A549 (cell line): Measurements from ENCODE around the gene DHX58. TPM values are rescaled to one million over a fixed set of nuclear protein-coding genes. Genes with fewer than 3 reads are reported as not detected.

Experiments
- ATAC-seq, 2 experiments: fragments of 200-7000 bp in 1 of 2; fragments of >200 bp in 1 of 2; cut with Nextera tagmentation in 1 of 2; cut with Tn5 transposase in 1 of 2; 3 replicates each; pipeline versions ENCODE4 v1.8.0 to v1.9.1; 2018 to 2020; ENCODE audit warnings: mild to moderate bottlenecking in 1 of 2, moderate library complexity in 1 of 2
- CTCF ChIA-PET: fragments of 300-600 bp; sonication (Branson Sonifier 250); formaldehyde crosslinking; extraction: SDS; loops from one replicate; lab custom pipeline; 2021; ENCODE audit warnings: antibody characterized with exemption, inconsistent platforms; lab: Yijun Ruan, JAX
- POLR2A ChIA-PET: fragments of 350-600 bp; formaldehyde crosslinking; extraction: SDS; loops from one replicate; lab custom pipeline; 2021; ENCODE audit warnings: antibody characterized with exemption, inconsistent platforms; lab: Yijun Ruan, JAX
- DNase-seq, 2 experiments: peaks; one replicate each; pipeline versions ENCODE4 v3.0.0 to v3.0.0-alpha.2; 2011 to 2016; ENCODE audit warnings: low read depth in 1 of 2, low spot score in 1 of 2
- FAIRE-seq: peaks from 2 replicates; lab custom pipeline; 2011; peaks lifted over from hg19 to GRCh38; lab: Jason Lieb, UNC
- H3K27ac ChIP-seq, 2 experiments: fragments of >200 bp; sonication (Bioruptor Twin); formaldehyde crosslinking; 3 replicates each; pipeline ENCODE4 v1.5.1; 2016 to 2017
- H3K4me1 ChIP-seq: fragments of >200 bp; sonication (Bioruptor Twin); formaldehyde crosslinking; 3 replicates; pipeline ENCODE4 v1.6.1; 2016
- H3K4me2 ChIP-seq: fragments of >200 bp; sonication (Bioruptor Twin); formaldehyde crosslinking; 3 replicates; pipeline ENCODE4 v1.6.1; 2016
- H3K4me3 ChIP-seq: fragments of >200 bp; sonication (Bioruptor Twin); formaldehyde crosslinking; 3 replicates; pipeline ENCODE4 v1.5.1; 2016
- H3K9me3 ChIP-seq: fragments of >200 bp; sonication (Bioruptor Twin); formaldehyde crosslinking; 3 replicates; pipeline ENCODE4 v1.6.1; 2016
- CBX2 ChIP-seq: fragments of 200-600 bp; sonication (generic); IDR thresholded peaks from 2 replicates; pipeline ENCODE4 v1.6.1; 2016; ENCODE audit warnings: low read depth, mild to moderate bottlenecking, borderline replicate concordance
- CBX8 ChIP-seq: fragments of 200-600 bp; sonication (generic); IDR thresholded peaks from 2 replicates; pipeline ENCODE4 v1.6.1; 2016
- CEBPB ChIP-seq, 2 experiments: fragments of >200 bp in 1 of 2; sonication (Bioruptor Twin) in 1 of 2; formaldehyde crosslinking in 1 of 2; IDR thresholded peaks; 2 replicates each; pipeline ENCODE4 v1.6.1; 2012 to 2016
- CHD2 ChIP-seq: fragments of 150-350 bp; IDR thresholded peaks from 2 replicates; pipeline ENCODE4 v1.6.1; 2014; ENCODE audit warnings: low read length; ENCODE audit not compliant: partially characterized antibody
- CHD4 ChIP-seq: fragments of 200-600 bp; sonication (generic); IDR thresholded peaks from 2 replicates; pipeline ENCODE4 v1.6.1; 2016; ENCODE audit warnings: antibody characterized with exemption, mild to moderate bottlenecking, borderline replicate concordance
- EHMT2 ChIP-seq: fragments of 200-600 bp; sonication (generic); IDR thresholded peaks from 2 replicates; pipeline ENCODE4 v1.6.1; 2016; ENCODE audit warnings: antibody characterized with exemption, low read depth, mild to moderate bottlenecking, moderate library complexity
- ESRRA ChIP-seq: fragments of 150-350 bp; IDR thresholded peaks from 2 replicates; pipeline ENCODE4 v1.6.1; 2014; ENCODE audit warnings: mild to moderate bottlenecking, low read length, borderline replicate concordance
- FOSL2 ChIP-seq, 2 experiments: fragments of 450-650 bp in 1 of 2; fragments of >200 bp in 1 of 2; sonication (Bioruptor Twin) in 1 of 2; formaldehyde crosslinking; IDR thresholded peaks; 2 replicates each; pipeline versions ENCODE4 v1.5.0 to v1.6.1; 2016 to 2020; ENCODE audit warnings: mild to moderate bottlenecking in 1 of 2, moderate library complexity in 1 of 2
- GATA3 ChIP-seq: IDR thresholded peaks from 2 replicates; pipeline ENCODE4 v1.6.1; 2012; ENCODE audit warnings: borderline replicate concordance
- HDAC2 ChIP-seq: fragments of 200-600 bp; sonication (generic); IDR thresholded peaks from 2 replicates; pipeline ENCODE4 v1.6.1; 2016
- HMGXB4 ChIP-seq: fragments of 250-450 bp; sonication (Bioruptor Pico); IDR thresholded peaks from 2 replicates; pipeline ENCODE4 v1.5.0; 2021; ENCODE audit warnings: mild to moderate bottlenecking, moderate library complexity, borderline replicate concordance
- HOXA7 ChIP-seq: fragments of 250-450 bp; sonication (Bioruptor Pico); IDR thresholded peaks from 2 replicates; pipeline ENCODE4 v1.5.0; 2020; ENCODE audit warnings: mild to moderate bottlenecking, moderate library complexity
- HOXB13 ChIP-seq: fragments of 250-450 bp; sonication (Bioruptor Pico); IDR thresholded peaks from 2 replicates; pipeline ENCODE4 v1.5.0; 2020; ENCODE audit warnings: low read depth, mild to moderate bottlenecking, moderate library complexity
- MYC ChIP-seq: IDR thresholded peaks from 2 replicates; pipeline ENCODE4 v1.6.1; 2012; ENCODE audit warnings: mild to moderate bottlenecking, inconsistent platforms, low read length, improper control_type of control experiment, borderline replicate concordance
- NFE2L2 ChIP-seq: fragments of 150-350 bp; conservative IDR thresholded peaks from 2 replicates; pipeline ENCODE4 v1.6.1; 2014; ENCODE audit warnings: low read length
- PHF8 ChIP-seq: fragments of 200-600 bp; sonication (generic); IDR thresholded peaks from 2 replicates; pipeline ENCODE4 v1.6.1; 2016; ENCODE audit warnings: low read depth, mild to moderate bottlenecking, antibody characterized with exemption, moderate library complexity, borderline replicate concordance
- POLR2AphosphoS2 ChIP-seq: conservative IDR thresholded peaks from 2 replicates; pipeline ENCODE4 v1.6.1; 2012; ENCODE audit warnings: low read length, improper control_type of control experiment, inconsistent platforms
- RARB ChIP-seq: fragments of 250-450 bp; sonication (Bioruptor Pico); IDR thresholded peaks from 2 replicates; pipeline ENCODE4 v1.8.0; 2021; ENCODE audit warnings: mild to moderate bottlenecking, moderate library complexity
- RCOR1 ChIP-seq: fragments of 150-350 bp; IDR thresholded peaks from 2 replicates; pipeline ENCODE4 v1.6.1; 2014; ENCODE audit warnings: antibody characterized with exemption, low read length, low read depth
- SMC3 ChIP-seq: fragments of >200 bp; sonication (Bioruptor Twin); formaldehyde crosslinking; IDR thresholded peaks from 3 replicates; pipeline ENCODE4 v1.6.1; 2018; ENCODE audit warnings: inconsistent platforms
- USF2 ChIP-seq: fragments of 450-650 bp; IDR thresholded peaks from 2 replicates; pipeline ENCODE4 v1.6.1; 2014; ENCODE audit warnings: antibody characterized with exemption
- ZNF302 ChIP-seq: fragments of 250-450 bp; sonication (Bioruptor Pico); IDR thresholded peaks from 2 replicates; pipeline ENCODE4 v1.9.0; 2021; ENCODE audit warnings: inconsistent platforms, mild to moderate bottlenecking, moderate library complexity
- WGBS: methylation state at CpG from one replicate; pipeline ENCODE4 v1.1.6; 2017; ENCODE audit errors: missing lambda C conversion rate; 5-methylcytosine and 5-hydroxymethylcytosine counted together
- polyA plus RNA-seq, 4 experiments: library from polyadenylated mRNA; depleted of rRNA in 3 of 4; stranded (reverse); fragments of >200 nt; fragmentation: RNase III in 1 of 4; extraction: RNeasy Plus Mini Kit Qiagen cat#74134 plus additional on column Dnase treatment in 1 of 4; gene quantifications; 2 replicates in 3 of 4; 3 replicates in 1 of 4; pipeline ENCODE4 v1.2.3, GENCODE V29; 2011 to 2017
- TF ChIP-seq, protein P1 (sequence below): fragments of >200 bp; sonication (Bioruptor Twin); formaldehyde crosslinking; IDR thresholded peaks from 3 replicates; pipeline ENCODE4 v1.6.1; 2016

DHX58 gene
- polyA plus RNA-seq, 2 of the 4 experiments (the other 2 are of a cell fraction): 0.37 to 0.59 TPM

DNA sequence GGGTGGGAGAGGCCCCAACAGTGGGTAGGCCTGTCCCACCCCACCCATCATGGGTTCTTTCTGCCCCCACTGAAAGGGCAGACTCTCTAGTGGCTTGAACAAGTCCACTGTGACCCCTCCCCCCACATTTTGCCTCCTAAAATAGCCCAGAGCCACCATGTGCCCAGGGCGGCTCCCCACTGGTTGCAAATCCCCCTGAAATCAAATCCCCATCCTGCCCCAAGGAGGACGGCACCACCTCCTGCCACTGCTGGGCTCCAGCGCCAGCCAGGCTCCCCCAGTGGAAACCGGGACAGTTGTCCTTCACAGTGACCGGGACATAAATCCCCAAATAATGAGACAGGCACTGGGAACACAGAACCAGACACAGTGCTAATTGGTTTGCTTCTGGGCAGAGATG, 34.8 kb downstream of the DHX58 start (continued):
- TF ChIP-seq POLR2AphosphoS2 (no peak), GATA3 (no peak), HDAC2 (no peak)

GRCh38 chr17:42076797-42077559, 35.5 kb downstream of the DHX58 start:
- Histone ChIP-seq H3K27ac (no peak overlapping the region), H3K4me1 (peaks cover 4% of the 10 kb centered on the region; the same call in 2 of the 3 replicates), H3K4me3 (no peak overlapping the region), H3K9me3 (no peaks in the 10 kb centered on the region), H3K4me2 (no peak overlapping the region)
- FAIRE-seq (peak; percentile 84), DNase-seq (no peak), ATAC-seq (no peak)
- POLR2A ChIA-PET: no interaction called here
- 86% methylated on average over 4 of the region's 4 CpGs for WGBS
- no peak for TF ChIP-seq MYC
- TF ChIP-seq PHF8: no peak
- no peak for TF ChIP-seq CEBPB (IDR thresholded peaks at IDR 0.05)
- no peak for TF ChIP-seq CBX8
- TF ChIP-seq CHD4: no peak
- no peak for TF ChIP-seq RCOR1
- TF ChIP-seq HOXB13 (CRISPR knock-in tag): no peak
- CTCF ChIA-PET: interaction anchor here (1.0 to 8.1 kb wide), 5 partner anchors 10 to 114 kb away, joined by 3 to 85 read pairs (median 3); partner anchors contain the start of gene ZNF385C

DNA sequence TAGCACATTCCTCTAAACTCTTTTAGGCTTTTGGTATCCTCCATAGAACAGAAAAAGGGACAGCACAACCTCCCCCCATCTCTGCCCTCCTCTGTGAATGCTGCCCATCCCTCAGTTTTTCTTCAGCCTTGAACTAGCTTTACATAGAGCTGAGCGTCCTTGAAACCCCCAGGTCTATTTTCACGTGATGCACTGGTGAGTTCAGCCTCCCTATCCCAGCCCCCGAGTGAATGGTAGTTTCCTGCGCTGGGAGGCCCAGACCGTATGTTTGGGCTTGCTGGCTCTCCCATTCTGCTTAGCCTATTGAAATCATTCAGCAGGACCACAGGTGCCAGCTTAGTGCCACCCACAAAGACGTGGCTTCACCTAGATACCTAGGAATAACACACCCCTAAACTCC, 36.7 kb downstream of the DHX58 start:
- H3K4me2 ChIP-seq: no peak overlapping the region
- TF ChIP-seq ESRRA: no peak
- TF ChIP-seq CHD2: no peak
- TF ChIP-seq FOSL2 (IDR thresholded peaks at IDR 0.05): no peak
- TF ChIP-seq FOSL2 (CRISPR knock-in tag; IDR thresholded peaks at IDR 0.05): no peak
- no peak for TF ChIP-seq HMGXB4 (CRISPR knock-in tag)
- FAIRE-seq (no peak), DNase-seq (no peak), ATAC-seq (no peak)
- peaks cover 4% of the 10 kb centered on the region; the same call in 1 of the 3 replicates for H3K4me1 ChIP-seq
- POLR2A ChIA-PET: no interaction called here
- no peaks in the 10 kb centered on the region for H3K9me3 ChIP-seq
- 62% methylated on average over 6 of the region's 6 CpGs for WGBS
- CTCF ChIA-PET: interaction anchor here (0.7 to 8.1 kb wide), 8 partner anchors 9 to 51 kb away, joined by 3 to 85 read pairs (median 4); no protein-coding TSS in a partner anchor
- H3K27ac ChIP-seq: no peak overlapping the region
- H3K4me3 ChIP-seq: no peak overlapping the region

GRCh38 chr17:42072323-42073187, 40.0 kb downstream of the DHX58 start:
- CTCF ChIA-PET: interaction anchor here (0.6 to 3.3 kb wide), 13 partner anchors 8 to 356 kb away, joined by 3 to 11 read pairs (median 4); partner anchors contain the start of genes DNAJC7 and KCNH4
- H3K4me1 ChIP-seq: peaks cover 4% of the 10 kb centered on the region; the same call in 2 of the 3 replicates
- H3K4me2 ChIP-seq: peak overlapping the region; percentile 90
- ATAC-seq (peak; percentile 56 to 67), FAIRE-seq (no peak), DNase-seq (peak in 1 of 2 experiments; percentile 33)
- peak overlapping the region; percentile 55 to 83; a peak in 5 of 6 replicates for H3K27ac ChIP-seq
- 63% methylated on average over 20 of the region's 67 CpGs for WGBS
- peak overlapping the region; percentile 44 for H3K4me3 ChIP-seq
- POLR2A ChIA-PET: interaction anchor here (1.2 kb wide), 1 partner anchor 49 kb away, joined by 3 read pairs; the partner anchor contains the start of gene KAT2A
- H3K9me3 ChIP-seq: no peaks in the 10 kb centered on the region
- TF ChIP-seq NFE2L2: no peak
- TF ChIP-seq ZNF302: no peak
- TF ChIP-seq USF2: no peak
- TF ChIP-seq CEBPB (IDR thresholded peaks at IDR 0.05): no peak
- no peak for TF ChIP-seq HOXA7 (CRISPR knock-in tag)
- TF ChIP-seq PHF8: no peak
- no peak for TF ChIP-seq CHD4
- TF ChIP-seq, protein P1, sequence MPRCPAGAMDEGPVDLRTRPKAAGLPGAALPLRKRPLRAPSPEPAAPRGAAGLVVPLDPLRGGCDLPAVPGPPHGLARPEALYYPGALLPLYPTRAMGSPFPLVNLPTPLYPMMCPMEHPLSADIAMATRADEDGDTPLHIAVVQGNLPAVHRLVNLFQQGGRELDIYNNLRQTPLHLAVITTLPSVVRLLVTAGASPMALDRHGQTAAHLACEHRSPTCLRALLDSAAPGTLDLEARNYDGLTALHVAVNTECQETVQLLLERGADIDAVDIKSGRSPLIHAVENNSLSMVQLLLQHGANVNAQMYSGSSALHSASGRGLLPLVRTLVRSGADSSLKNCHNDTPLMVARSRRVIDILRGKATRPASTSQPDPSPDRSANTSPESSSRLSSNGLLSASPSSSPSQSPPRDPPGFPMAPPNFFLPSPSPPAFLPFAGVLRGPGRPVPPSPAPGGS: no peak
- no peak for TF ChIP-seq HMGXB4 (CRISPR knock-in tag)
- no peak for TF ChIP-seq CBX2
- TF ChIP-seq RARB (CRISPR knock-in tag): no peak
- no peak for TF ChIP-seq EHMT2
- TF ChIP-seq SMC3: no peak
